NCI-H345 treated with DMSO at 0.1 percent for 48 hours (cell line): Measurements from ENCODE around the gene ZNF566.
"Not testable (repeated sequence)": the region's sequence is repeated elsewhere in the genome, so short reads cannot be mapped to it uniquely, and the experiment has no call there.

Source experiments
- DNase-seq: peaks from one replicate; lab custom pipeline; 2025; ENCODE audit not compliant: unreplicated experiment; lab: John Stamatoyannopoulos, UW

Gene ZNF566

GRCh38 chr19:36489118-36489919 is at the start of gene ZNF566:
Gene ZNF566, minus strand, starts transcription at chr19:36489561. Its CDS starts 13,004 bp downstream, at chr19:36476557.
- peak; percentile 100 for DNase-seq

DNA sequence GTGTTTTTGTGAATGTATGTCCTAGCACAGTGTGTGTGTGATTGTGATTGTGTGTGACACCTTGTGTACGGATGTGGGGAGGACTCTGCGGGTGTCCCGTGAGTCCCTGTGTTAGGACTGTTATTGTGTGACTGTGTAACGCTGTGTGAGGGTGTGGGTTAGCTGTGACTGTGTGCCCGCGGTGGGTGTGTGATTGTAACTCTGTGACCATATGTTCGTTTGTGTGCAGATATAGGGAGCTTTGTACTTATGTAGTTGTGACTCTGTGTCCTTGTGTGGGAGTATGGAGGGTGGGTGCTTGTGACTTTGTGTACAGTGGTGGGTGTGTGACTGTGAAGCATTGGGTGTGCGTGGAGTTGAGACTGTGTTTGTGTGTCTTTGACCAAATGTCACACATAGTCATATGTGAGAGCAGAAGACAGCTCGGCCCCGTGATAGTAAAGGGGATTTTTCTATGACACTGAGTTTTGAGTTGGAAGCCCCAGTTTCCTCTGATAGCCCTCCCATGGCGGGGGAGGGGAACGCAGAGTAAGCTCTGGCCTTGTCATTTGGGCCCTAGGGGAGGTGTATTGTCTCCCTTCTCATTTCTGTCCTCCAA is 39.7 kb upstream of the ZNF566 start:
- no peak for DNase-seq

- peak; percentile 99 for DNase-seq
These were observed 39.0 kb upstream of the ZNF566 start, which contains the start of gene ZNF260 for GRCh38 chr19:36528194-36528920. Gene ZNF260, minus strand, starts transcription at chr19:36528271. Its CDS starts 13,033 bp downstream, at chr19:36515238.

DNA sequence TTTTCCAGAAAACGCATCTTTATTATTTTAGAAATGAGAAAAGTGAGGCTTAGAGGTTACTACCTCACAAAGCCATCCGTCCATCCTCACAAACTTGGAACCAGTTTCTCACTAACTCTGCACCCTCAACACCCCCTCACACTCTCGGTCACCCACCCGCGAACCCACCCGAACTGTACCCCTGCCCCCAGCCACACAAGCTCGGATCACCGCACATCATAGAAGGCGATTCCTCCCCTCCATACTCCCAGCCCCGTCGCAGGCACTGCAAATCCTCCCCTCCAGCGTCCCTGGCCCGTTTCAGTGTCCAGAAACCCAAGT is 38.5 kb upstream of the ZNF566 start:
- DNase-seq: no peak

- no peak for DNase-seq
These were observed 38.0 kb upstream of the ZNF566 start for GRCh38 chr19:36527341-36527740.

- no peak for DNase-seq
These were observed 37.2 kb upstream of the ZNF566 start for GRCh38 chr19:36526581-36526980.

DNA sequence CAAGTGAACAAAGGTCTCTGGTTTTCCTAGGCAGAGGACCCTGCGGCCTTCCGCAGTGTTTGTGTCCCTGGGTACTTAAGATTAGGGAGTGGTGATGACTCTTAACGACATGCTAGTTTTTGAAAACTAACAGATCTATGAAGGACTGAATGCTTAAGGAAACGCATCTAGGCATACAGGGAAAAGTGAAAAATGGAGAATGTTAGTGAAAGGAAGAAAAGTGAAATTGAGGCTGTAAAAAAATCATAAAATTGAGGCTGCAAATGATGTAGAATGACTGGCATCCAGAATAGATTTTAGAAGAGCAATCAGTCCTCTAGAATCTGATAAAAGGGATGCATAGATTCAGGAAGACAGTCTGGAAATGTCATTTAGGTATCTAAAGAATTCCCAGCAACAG is 35.3 kb upstream of the ZNF566 start:
- no peak for DNase-seq

DNA sequence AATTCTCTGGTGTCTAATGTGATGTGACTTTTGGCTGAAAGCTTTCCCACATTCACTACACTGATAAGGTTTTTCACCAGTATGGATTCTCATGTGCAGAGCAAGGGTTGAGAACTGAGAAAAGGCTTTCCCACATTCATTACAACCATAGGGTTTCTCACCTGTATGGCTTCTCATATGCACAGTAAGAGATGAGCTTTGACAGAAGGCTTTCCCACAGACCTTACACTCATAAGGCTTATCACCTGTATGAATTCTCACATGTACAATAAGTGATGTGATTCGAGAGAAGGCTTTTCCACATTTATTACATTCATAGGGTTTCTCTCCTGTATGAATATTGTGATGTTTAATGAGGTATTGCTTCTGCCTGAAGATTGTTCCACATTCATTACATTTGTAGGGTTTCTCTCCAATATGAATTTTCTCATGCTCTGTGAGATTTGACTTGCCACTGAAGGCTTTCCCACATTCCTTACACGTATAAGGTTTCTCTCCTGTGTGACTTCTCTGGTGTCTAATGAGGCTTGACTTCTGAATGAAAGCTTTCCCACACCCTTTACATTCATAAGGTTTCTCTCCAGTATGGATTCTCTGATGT is 24.8 kb upstream of the ZNF566 start:
- no peak for DNase-seq

GRCh38 chr19:36508325-36508724 is 19.0 kb upstream of the ZNF566 start:
- DNase-seq: no peak

DNA sequence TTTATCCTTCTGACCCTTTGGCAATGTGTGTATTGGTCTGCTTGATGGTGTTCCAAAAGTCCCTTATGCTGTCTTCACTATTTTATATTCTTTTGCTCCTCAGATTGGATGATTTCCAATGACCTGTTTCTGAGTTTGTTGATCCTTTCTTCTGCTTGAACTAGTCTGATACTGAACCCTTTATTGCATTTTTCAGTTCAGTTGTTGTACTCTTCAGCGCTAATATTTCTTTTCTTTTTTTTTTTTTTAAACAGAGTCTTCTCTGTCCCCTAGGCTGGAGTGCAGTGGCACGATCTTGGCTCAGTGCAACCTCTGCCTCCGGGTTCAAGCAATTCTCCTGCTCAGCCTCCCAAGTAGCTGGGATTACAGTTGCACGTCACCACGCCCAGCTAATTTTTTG is 12.6 kb upstream of the ZNF566 start:
- no peak for DNase-seq

GRCh38 chr19:36497001-36497400 is 7.6 kb upstream of the ZNF566 start:
- no peak for DNase-seq

DNA sequence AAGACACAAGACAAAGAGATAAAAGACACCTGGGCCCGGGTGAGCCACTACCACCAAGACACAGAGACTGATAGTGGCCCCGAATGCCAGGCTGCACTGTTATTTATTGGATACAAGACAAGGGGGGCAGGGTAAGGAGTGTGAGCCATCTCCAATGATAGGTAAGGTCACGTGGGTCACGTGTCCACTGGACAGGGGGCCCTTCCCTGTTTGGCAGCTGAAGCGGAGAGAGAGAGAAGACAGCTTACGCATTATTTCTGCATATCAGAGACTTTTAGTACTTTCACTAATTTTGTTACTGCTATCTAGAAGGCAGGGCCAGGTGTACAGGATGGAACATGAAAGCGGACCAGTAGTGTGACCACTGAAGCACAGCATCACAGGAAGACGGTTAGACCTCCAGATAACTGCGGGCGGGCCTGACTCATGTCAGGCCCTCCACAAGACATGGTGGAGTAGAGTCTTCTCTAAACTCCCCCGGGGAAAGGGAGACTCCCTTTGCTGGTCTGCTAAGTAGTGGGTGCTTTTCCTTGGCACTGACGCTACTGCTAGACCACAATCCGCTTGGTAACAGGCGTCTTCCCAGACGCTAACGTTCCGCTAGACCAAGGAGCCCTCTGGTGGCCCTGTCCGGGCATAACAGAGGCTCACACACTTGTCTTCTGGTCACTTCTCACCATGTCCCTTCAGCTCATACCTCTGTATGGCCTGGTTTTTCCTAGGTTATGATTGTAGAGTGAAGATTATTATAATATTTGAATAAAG is 3.5 kb upstream of the ZNF566 start:
- DNase-seq: peak; percentile 49

- not testable (repeated sequence) for DNase-seq
These were observed 1.5 kb upstream of the ZNF566 start for GRCh38 chr19:36490846-36491245.

DNA sequence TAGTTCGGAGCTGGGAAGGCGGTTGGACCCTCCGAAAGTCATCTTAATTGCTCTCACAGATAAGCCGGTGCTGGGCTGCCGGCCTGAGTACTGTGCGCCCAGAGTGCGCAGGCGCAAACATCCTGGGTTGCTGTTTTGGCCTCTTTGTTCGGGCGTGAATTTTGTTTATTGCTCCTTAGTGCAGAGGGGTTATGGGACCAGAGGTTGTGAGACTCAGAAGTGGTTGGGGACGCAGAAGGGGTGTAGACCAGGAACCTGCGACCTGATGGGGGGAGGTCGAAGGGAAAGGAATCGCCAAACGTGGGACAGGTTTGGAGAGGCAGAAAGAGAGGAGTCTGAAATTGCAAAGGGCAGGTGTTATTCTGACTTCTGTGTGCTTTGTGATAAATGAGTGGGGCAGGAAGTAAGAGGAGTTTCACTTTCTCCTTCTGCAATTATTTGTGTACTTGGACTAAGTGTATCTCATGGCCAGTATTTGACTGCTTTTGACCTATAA is 607 bp upstream of the ZNF566 start:
- peak; percentile 99 for DNase-seq

DNA sequence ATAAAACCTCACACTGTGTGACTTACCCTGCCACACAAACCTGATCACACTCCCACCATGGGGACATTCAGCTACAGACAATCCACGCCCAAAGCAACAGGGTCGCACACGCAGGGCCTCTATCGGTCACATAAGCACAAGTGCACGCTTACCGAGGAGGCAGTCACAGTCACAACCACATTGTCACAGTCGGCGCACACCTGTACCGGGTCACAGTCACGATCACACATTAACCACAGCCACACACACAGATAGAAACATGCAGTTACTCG is 579 bp downstream of the ZNF566 start:
- peak; percentile 62 for DNase-seq

GRCh38 chr19:36488118-36488845 is 1.1 kb downstream of the ZNF566 start:
- no peak for DNase-seq

GRCh38 chr19:36483653-36484052 is 5.7 kb downstream of the ZNF566 start:
- no peak for DNase-seq

- no peak for DNase-seq
These were observed 6.5 kb downstream of the ZNF566 start for GRCh38 chr19:36482876-36483275.

- no peak for DNase-seq
These were observed 29.3 kb downstream of the ZNF566 start for GRCh38 chr19:36460046-36460445.

- no peak for DNase-seq
These were observed 32.5 kb downstream of the ZNF566 start for GRCh38 chr19:36456831-36457230.
